GM19238 (cell line): ENCODE data around the gene SHKBP1.
A peak's percentile ranks its signal among the peaks of the same experiment; 100 is the strongest.
"Not testable (repeated sequence)": the region's sequence is repeated elsewhere in the genome, so short reads cannot be mapped to it uniquely, and the experiment has no call there.

Source experiments
- DNase-seq: peaks from one replicate; pipeline ENCODE4 v3.0.0; 2011; ENCODE audit warnings: low spot score; ENCODE audit not compliant: insufficient read length

The SHKBP1 gene

GRCh38 chr19:40613690-40614621 is 37.3 kb downstream of the SHKBP1 start:
- DNase-seq = peak; percentile 95

GRCh38 chr19:40614622-40615411 is 38.1 kb downstream of the SHKBP1 start:
- DNase-seq = no peak

- DNase-seq = no peak
These were observed 39.5 kb downstream of the SHKBP1 start for GRCh38 chr19:40616178-40616577.

- no peak for DNase-seq
These were observed 40.3 kb downstream of the SHKBP1 start for GRCh38 chr19:40616941-40617340.

GRCh38 chr19:40617961-40618360 is 41.3 kb downstream of the SHKBP1 start:
- DNase-seq = no peak

- DNase-seq = no peak
These were observed 42.9 kb downstream of the SHKBP1 start for GRCh38 chr19:40619333-40620160.

- DNase-seq = no peak
These were observed 43.5 kb downstream of the SHKBP1 start for GRCh38 chr19:40620161-40620485.

GRCh38 chr19:40621283-40621682 is 44.6 kb downstream of the SHKBP1 start:
- DNase-seq = no peak

GRCh38 chr19:40621966-40622772 is 45.5 kb downstream of the SHKBP1 start:
- no peak for DNase-seq

- no peak for DNase-seq
These were observed 46.1 kb downstream of the SHKBP1 start for GRCh38 chr19:40622773-40623075.

GRCh38 chr19:40623403-40624251 is 47.0 kb downstream of the SHKBP1 start:
- no peak for DNase-seq

- not testable (repeated sequence) for DNase-seq
These were observed 47.9 kb downstream of the SHKBP1 start for GRCh38 chr19:40624369-40625153.

- DNase-seq = no peak
These were observed 48.9 kb downstream of the SHKBP1 start for GRCh38 chr19:40625406-40626120.

GRCh38 chr19:40626918-40627317 is 50.2 kb downstream of the SHKBP1 start:
- DNase-seq = no peak

GRCh38 chr19:40627486-40628279 is 51.0 kb downstream of the SHKBP1 start:
- DNase-seq = no peak

- DNase-seq = no peak
These were observed 52.7 kb downstream of the SHKBP1 start for GRCh38 chr19:40629346-40629745.

- no peak for DNase-seq
These were observed 54.0 kb downstream of the SHKBP1 start for GRCh38 chr19:40630571-40631160.
